GM10266 (cell line): ENCODE data around the gene KLF15.

ENCODE experiments used
- DNase-seq: peaks from one replicate; pipeline ENCODE4 v3.0.0; 2012; ENCODE audit errors: extremely low spot score
- CTCF ChIP-seq: IDR thresholded peaks from 2 replicates; pipeline ENCODE4 v1.5.1; 2012; ENCODE audit warnings: mild to moderate bottlenecking, low read depth; ENCODE audit not compliant: control insufficient read depth, insufficient read depth; ENCODE audit errors: missing control alignments

KLF15 gene

GRCh38 chr3:126317029-126317996, 39.9 kb downstream of the KLF15 start:
- DNase-seq: no peak
- no peak for TF ChIP-seq CTCF

GRCh38 chr3:126316501-126316939, 40.7 kb downstream of the KLF15 start:
- TF ChIP-seq CTCF: no peak
- DNase-seq: no peak

GRCh38 chr3:126316031-126316461, 41.2 kb downstream of the KLF15 start:
- TF ChIP-seq CTCF: no peak
- no peak for DNase-seq

- no peak for DNase-seq
- TF ChIP-seq CTCF: no peak
Observed at GRCh38 chr3:126314790-126315658, 42.2 kb downstream of the KLF15 start.

- no peak for DNase-seq
- no peak for TF ChIP-seq CTCF
Observed at GRCh38 chr3:126314305-126314789, 42.9 kb downstream of the KLF15 start.

GRCh38 chr3:126313580-126314304, 43.5 kb downstream of the KLF15 start:
- DNase-seq: no peak
- no peak for TF ChIP-seq CTCF
